Coronary artery (tissue), 2 donors: ENCODE measurements around the gene ZMIZ1.

Experiments
- DNase-seq: peaks from one replicate; pipeline ENCODE4 v3.0.0-alpha.2; 2017; ENCODE audit warnings: low spot score
- H3K27ac ChIP-seq, 2 donors: fragments of 200-600 bp; sonication (generic); one replicate each; pipeline ENCODE4 v1.5.1; 2016 to 2019
- H3K4me3 ChIP-seq: fragments of 200-600 bp; sonication (generic); 2 replicates; pipeline ENCODE4 v1.5.1; 2016; ENCODE audit warnings: mild to moderate bottlenecking, moderate library complexity
- CTCF ChIP-seq: fragments of 200-600 bp; sonication (generic); IDR thresholded peaks from one replicate; pipeline ENCODE4 v1.5.1; 2019; ENCODE audit warnings: antibody characterized with exemption

Gene ZMIZ1

GRCh38 chr10:79106256-79107050 is 37.7 kb downstream of the ZMIZ1 start:
- no peak overlapping the region for H3K27ac ChIP-seq
- H3K4me3 ChIP-seq: no peak overlapping the region
- TF ChIP-seq CTCF: no peak
- no peak for DNase-seq

GRCh38 chr10:79107736-79108264 is 39.0 kb downstream of the ZMIZ1 start:
- no peak for TF ChIP-seq CTCF
- H3K27ac ChIP-seq: no peak overlapping the region
- no peak overlapping the region for H3K4me3 ChIP-seq
- no peak for DNase-seq

GRCh38 chr10:79108728-79109127 is 40.0 kb downstream of the ZMIZ1 start:
- no peak for TF ChIP-seq CTCF
- DNase-seq: no peak
- Histone ChIP-seq H3K4me3 (no peak overlapping the region), H3K27ac (no peak overlapping the region)

- DNase-seq: no peak
- TF ChIP-seq CTCF: no peak
- H3K27ac ChIP-seq: no peak overlapping the region
- H3K4me3 ChIP-seq: no peak overlapping the region
Measured at GRCh38 chr10:79111427-79111826, 42.7 kb downstream of the ZMIZ1 start.

- DNase-seq: no peak
- Histone ChIP-seq H3K4me3 (no peak overlapping the region), H3K27ac (peak overlapping the region; percentile 44 to 54)
- TF ChIP-seq CTCF: no peak
Measured at GRCh38 chr10:79111846-79112614, 43.3 kb downstream of the ZMIZ1 start.

GRCh38 chr10:79112881-79113431 is 44.2 kb downstream of the ZMIZ1 start:
- H3K27ac ChIP-seq: peak overlapping the region; percentile 44 to 62
- no peak for TF ChIP-seq CTCF
- DNase-seq: no peak
- peak overlapping the region; percentile 8 for H3K4me3 ChIP-seq
